HCT116 (cell line): ENCODE measurements around the gene TRIM45. TPM values are rescaled to one million over a fixed set of nuclear protein-coding genes. Genes with fewer than 3 reads are reported as not detected.

ENCODE experiments used
- ATAC-seq: fragments of 200-7000 bp; cut with Tn5 transposase; 2 replicates; pipeline ENCODE4 v1.9.1; 2020; ENCODE audit warnings: mild to moderate bottlenecking, moderate library complexity
- BruUV-seq: library from RNA; stranded (reverse); fragments of 400-500 nt; replicated peaks from 2 replicates; lab custom pipeline; 2021; lab: Mats Ljungman, UMichigan
- CTCF ChIA-PET: fragments of 300-600 bp; sonication (Branson Sonifier 250); formaldehyde crosslinking; loops from one replicate; lab custom pipeline; 2021; ENCODE audit warnings: antibody characterized with exemption; lab: Charles Lee
- POLR2A ChIA-PET: fragments of 300-600, 350-600 bp; sonication (Branson Sonifier 250); formaldehyde crosslinking; loops from one replicate; lab custom pipeline; 2021; ENCODE audit warnings: antibody characterized with exemption; lab: Charles Lee
- RAD21 ChIA-PET, 2 experiments: fragments of 300-600 bp; sonication (Branson Sonifier 250); formaldehyde crosslinking; loops; one replicate each; lab custom pipeline; 2023; ENCODE audit warnings: low total read pairs in 2 of 2; ENCODE audit not compliant: uncharacterized antibody in 2 of 2, unreplicated experiment in 2 of 2, low non-redundant PET in 1 of 2; lab: Charles Lee
- DNase-seq: peaks from one replicate; pipeline ENCODE4 v3.0.0-alpha.2; 2010; ENCODE audit warnings: low read depth, low spot score
- H2AFZ ChIP-seq: fragments of 200-600 bp; shearing (Covaris generic), sonication (generic); 2 replicates; pipeline ENCODE4 v1.6.1; 2017; ENCODE audit warnings: low read depth, mixed run types, mixed read lengths, antibody characterized with exemption, low read length; ENCODE audit not compliant: poor library complexity, severe bottlenecking
- H3K27ac ChIP-seq: 2 replicates; pipeline ENCODE4 v1.5.1; 2012; ENCODE audit warnings: low read depth, low read length
- H3K27me3 ChIP-seq: fragments of 200-600 bp; sonication (generic); 2 replicates; pipeline ENCODE4 v1.6.1; 2016; ENCODE audit warnings: mixed run types, low read length, mixed read lengths; ENCODE audit not compliant: insufficient read depth
- H3K36me3 ChIP-seq, 2 experiments: fragments of 200-500 bp in 1 of 2; fragments of 200-600 bp in 1 of 2; sonication (Bioruptor generic) in 1 of 2; sonication (generic) in 1 of 2; 2 replicates each; pipeline versions ENCODE4 v1.5.1 to v1.6.1; 2014 to 2016; ENCODE audit warnings: low read length in 2 of 2, inconsistent platforms in 1 of 2, mixed read lengths in 1 of 2, mixed run types in 1 of 2; ENCODE audit not compliant: insufficient read depth in 2 of 2, control insufficient read depth in 1 of 2
- H3K4me1 ChIP-seq, 2 experiments: fragments of 200-600 bp in 1 of 2; sonication (generic) in 1 of 2; 2 replicates each; pipeline versions ENCODE4 v1.5.1 to v1.6.1; 2012 to 2017; ENCODE audit warnings: low read length in 2 of 2, inconsistent platforms in 1 of 2, mild to moderate bottlenecking in 1 of 2, mixed read lengths in 1 of 2, mixed run types in 1 of 2, moderate library complexity in 1 of 2; ENCODE audit not compliant: insufficient read depth in 2 of 2, control insufficient read depth in 1 of 2
- H3K4me2 ChIP-seq: fragments of 200-600 bp; sonication (generic); 2 replicates; pipeline ENCODE4 v1.6.1; 2017; ENCODE audit warnings: mixed run types, low read length, mixed read lengths
- H3K4me3 ChIP-seq, 2 experiments: fragments of 200-600 bp in 1 of 2; sonication (generic) in 1 of 2; replicated peaks in 1 of 2; 2 replicates each; pipeline ENCODE4 v1.5.1; 2011 to 2016; ENCODE audit warnings: low read length in 2 of 2, control low read depth in 1 of 2, low read depth in 1 of 2, mild to moderate bottlenecking in 1 of 2, mixed read lengths in 1 of 2, mixed run types in 1 of 2
- H3K79me2 ChIP-seq: fragments of 200-600 bp; sonication (generic); 2 replicates; pipeline ENCODE4 v1.6.1; 2017; ENCODE audit warnings: mild to moderate bottlenecking, mixed run types, low read length, moderate library complexity, mixed read lengths; ENCODE audit not compliant: insufficient read depth
- H3K9ac ChIP-seq: fragments of 200-600 bp; sonication (generic); 2 replicates; pipeline ENCODE4 v1.6.1; 2016; ENCODE audit warnings: low read length, mixed read lengths
- H3K9me2 ChIP-seq: fragments of 200-600 bp; sonication (generic), shearing (Covaris generic); 2 replicates; pipeline ENCODE4 v1.6.1; 2017; ENCODE audit warnings: mixed run types, mild to moderate bottlenecking, moderate library complexity; ENCODE audit not compliant: insufficient read depth
- H3K9me3 ChIP-seq, 2 experiments: fragments of 200-500 bp in 1 of 2; fragments of 200-600 bp in 1 of 2; sonication (Bioruptor generic) in 1 of 2; sonication (generic) in 1 of 2; 2 replicates each; pipeline ENCODE4 v1.6.1; 2014 to 2017; ENCODE audit warnings: low read length in 2 of 2, mixed read lengths in 2 of 2, inconsistent platforms in 1 of 2, low read depth in 1 of 2, mild to moderate bottlenecking in 1 of 2, mixed run types in 1 of 2, moderate library complexity in 1 of 2; ENCODE audit not compliant: control insufficient read depth in 1 of 2, insufficient read depth in 1 of 2
- H4K20me1 ChIP-seq: fragments of 200-600 bp; sonication (generic), shearing (Covaris generic); 2 replicates; pipeline ENCODE4 v1.6.1; 2017; ENCODE audit warnings: mixed run types, mild to moderate bottlenecking, moderate library complexity; ENCODE audit not compliant: insufficient read depth
- CEBPB ChIP-seq: IDR thresholded peaks from 2 replicates; pipeline ENCODE4 v1.6.1; 2012; ENCODE audit warnings: low read depth
- EGR1 ChIP-seq: IDR thresholded peaks from 2 replicates; pipeline ENCODE4 v1.6.1; 2012; ENCODE audit warnings: low read depth
- ELF1 ChIP-seq: IDR thresholded peaks from 2 replicates; pipeline ENCODE4 v1.6.1; 2012; ENCODE audit warnings: low read depth, borderline replicate concordance
- FOSL1 ChIP-seq: IDR thresholded peaks from 2 replicates; pipeline ENCODE4 v1.6.1; 2012; ENCODE audit warnings: low read depth
- JUND ChIP-seq: IDR thresholded peaks from 2 replicates; pipeline ENCODE4 v1.6.1; 2012
- POLR2A ChIP-seq: IDR thresholded peaks from 2 replicates; pipeline ENCODE4 v1.7.0; 2011; ENCODE audit warnings: borderline replicate concordance; ENCODE audit not compliant: insufficient read depth, insufficient read length; ENCODE audit errors: extremely low read depth
- RAD21 ChIP-seq: IDR thresholded peaks from 2 replicates; pipeline ENCODE4 v1.6.1; 2012; ENCODE audit warnings: low read depth, mild to moderate bottlenecking
- SIN3A ChIP-seq: IDR thresholded peaks from 2 replicates; pipeline ENCODE4 v1.6.1; 2012; ENCODE audit warnings: low read depth
- SP1 ChIP-seq: IDR thresholded peaks from 2 replicates; pipeline ENCODE4 v1.6.1; 2012; ENCODE audit warnings: low read depth
- intact Hi-C: fragments of 100-400 bp; cut with micrococcal nuclease; formaldehyde crosslinking; loops from 2 replicates; pipeline ENCODE4 v1.10.0; 2022
- total RNA-seq: library from RNA; stranded (reverse); gene quantifications from one replicate; pipeline ENCODE4 v1.2.1, GENCODE V29; 2021; ENCODE audit not compliant: unreplicated experiment
- TF ChIP-seq, protein P1 (sequence below), 3 experiments: fragments of 200-600 bp in 1 of 3; sonication (generic) in 1 of 3; IDR thresholded peaks in 2 of 3; conservative IDR thresholded peaks in 1 of 3; 2 replicates each; pipeline ENCODE4 v1.5.1; 2012 to 2017; ENCODE audit warnings: low read depth in 2 of 3, low read length in 2 of 3, antibody characterized with exemption in 1 of 3, borderline replicate concordance in 1 of 3, control low read depth in 1 of 3, mild to moderate bottlenecking in 1 of 3, mixed read lengths in 1 of 3, mixed run types in 1 of 3, moderate library complexity in 1 of 3; ENCODE audit not compliant: insufficient read depth in 1 of 3
- TF ChIP-seq, protein P2 (sequence below): IDR thresholded peaks from 2 replicates; pipeline ENCODE4 v1.6.1; 2012; ENCODE audit warnings: low read depth
- TF ChIP-seq, protein P3 (sequence below): IDR thresholded peaks from 2 replicates; pipeline ENCODE4 v1.6.1; 2011; ENCODE audit warnings: mild to moderate bottlenecking, low read length, moderate library complexity; ENCODE audit not compliant: insufficient replicate concordance; ENCODE audit errors: extremely low read depth
- TF ChIP-seq, protein P4 (sequence below): IDR thresholded peaks from 2 replicates; pipeline ENCODE4 v1.6.1; 2012
- TF ChIP-seq, protein P5 (sequence below): IDR thresholded peaks from 2 replicates; pipeline ENCODE4 v1.6.1; 2012

Gene TRIM45
- total RNA-seq, 1 experiment from 2014 or later = 3.5 TPM

DNA sequence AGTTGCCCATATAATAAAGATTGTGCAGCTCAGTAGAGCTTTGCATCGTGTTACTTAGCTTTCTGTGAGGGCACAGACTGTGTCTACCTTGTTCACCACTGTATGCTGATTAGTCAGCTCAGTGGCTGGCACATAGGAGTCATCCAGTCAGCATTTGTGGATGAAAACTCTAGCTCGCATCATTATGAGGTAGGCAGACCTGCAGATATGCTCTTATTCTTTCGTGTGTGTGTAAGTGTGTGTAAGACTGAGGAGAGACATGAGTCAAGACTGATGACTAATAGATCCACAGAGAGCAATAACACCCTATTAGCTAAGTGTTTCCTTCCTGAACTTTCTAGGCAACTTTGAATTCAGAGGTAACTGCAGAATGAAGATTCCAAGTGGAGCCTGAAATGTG lies 44.3 kb downstream of the TRIM45 start:
- Histone ChIP-seq H3K27ac (no peak overlapping the region), H3K79me2 (no peaks in the 10 kb centered on the region; the same call in 1 of the 2 replicates), H3K36me3 (peaks cover 33 to 60% of the 10 kb centered on the region in 2 experiments), H3K27me3 (no peaks in the 10 kb centered on the region), H3K9me2 (no peaks in the 10 kb centered on the region), H2AFZ (no peak overlapping the region), H3K9me3 (no peaks in the 10 kb centered on the region), H3K4me1 (peaks cover 0 to 8% of the 10 kb centered on the region in 2 experiments; a peak in 2 of 4 replicates), H3K4me2 (no peak overlapping the region), H3K9ac (no peak overlapping the region), H4K20me1 (no peaks in the 10 kb centered on the region), H3K4me3 (no peak overlapping the region)
- ChIA-PET POLR2A (interaction anchor here (0.5 to 1.0 kb wide), 2 partner anchors 21 to 52 kb away, joined by 3 to 4 read pairs; no protein-coding TSS in a partner anchor), RAD21 (interaction anchor here in 1 of 2 experiments (0.7 kb wide), 1 partner anchor 207 kb away, joined by 3 read pairs; no protein-coding TSS in a partner anchor), CTCF (interaction anchor here (1.1 to 1.3 kb wide), 2 partner anchors 51 to 207 kb away, joined by 6 to 10 read pairs; no protein-coding TSS in a partner anchor)
- TF ChIP-seq JUND (peak; percentile 59; the same call in 1 of the 2 replicates), SIN3A (no peak), FOSL1 (peak; percentile 71), EGR1 (no peak), RAD21 (no peak), ELF1 (no peak), CEBPB (peak; percentile 44; the same call in 1 of the 2 replicates), POLR2A (no peak), SP1 (peak; percentile 14; the same call in 1 of the 2 replicates)
- TF ChIP-seq, protein P1, sequence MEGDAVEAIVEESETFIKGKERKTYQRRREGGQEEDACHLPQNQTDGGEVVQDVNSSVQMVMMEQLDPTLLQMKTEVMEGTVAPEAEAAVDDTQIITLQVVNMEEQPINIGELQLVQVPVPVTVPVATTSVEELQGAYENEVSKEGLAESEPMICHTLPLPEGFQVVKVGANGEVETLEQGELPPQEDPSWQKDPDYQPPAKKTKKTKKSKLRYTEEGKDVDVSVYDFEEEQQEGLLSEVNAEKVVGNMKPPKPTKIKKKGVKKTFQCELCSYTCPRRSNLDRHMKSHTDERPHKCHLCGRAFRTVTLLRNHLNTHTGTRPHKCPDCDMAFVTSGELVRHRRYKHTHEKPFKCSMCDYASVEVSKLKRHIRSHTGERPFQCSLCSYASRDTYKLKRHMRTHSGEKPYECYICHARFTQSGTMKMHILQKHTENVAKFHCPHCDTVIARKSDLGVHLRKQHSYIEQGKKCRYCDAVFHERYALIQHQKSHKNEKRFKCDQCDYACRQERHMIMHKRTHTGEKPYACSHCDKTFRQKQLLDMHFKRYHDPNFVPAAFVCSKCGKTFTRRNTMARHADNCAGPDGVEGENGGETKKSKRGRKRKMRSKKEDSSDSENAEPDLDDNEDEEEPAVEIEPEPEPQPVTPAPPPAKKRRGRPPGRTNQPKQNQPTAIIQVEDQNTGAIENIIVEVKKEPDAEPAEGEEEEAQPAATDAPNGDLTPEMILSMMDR (IDR thresholded peaks at IDR 0.05 in 2 of 3, conservative IDR thresholded peaks at IDR 0.05 in 1 of 3; ENCODE audit: borderline replicate concordance in 1 of 3, insufficient read depth in 1 of 3, low read depth in 2 of 3, low read length in 2 of 3) = no peak
- TF ChIP-seq, protein P2, sequence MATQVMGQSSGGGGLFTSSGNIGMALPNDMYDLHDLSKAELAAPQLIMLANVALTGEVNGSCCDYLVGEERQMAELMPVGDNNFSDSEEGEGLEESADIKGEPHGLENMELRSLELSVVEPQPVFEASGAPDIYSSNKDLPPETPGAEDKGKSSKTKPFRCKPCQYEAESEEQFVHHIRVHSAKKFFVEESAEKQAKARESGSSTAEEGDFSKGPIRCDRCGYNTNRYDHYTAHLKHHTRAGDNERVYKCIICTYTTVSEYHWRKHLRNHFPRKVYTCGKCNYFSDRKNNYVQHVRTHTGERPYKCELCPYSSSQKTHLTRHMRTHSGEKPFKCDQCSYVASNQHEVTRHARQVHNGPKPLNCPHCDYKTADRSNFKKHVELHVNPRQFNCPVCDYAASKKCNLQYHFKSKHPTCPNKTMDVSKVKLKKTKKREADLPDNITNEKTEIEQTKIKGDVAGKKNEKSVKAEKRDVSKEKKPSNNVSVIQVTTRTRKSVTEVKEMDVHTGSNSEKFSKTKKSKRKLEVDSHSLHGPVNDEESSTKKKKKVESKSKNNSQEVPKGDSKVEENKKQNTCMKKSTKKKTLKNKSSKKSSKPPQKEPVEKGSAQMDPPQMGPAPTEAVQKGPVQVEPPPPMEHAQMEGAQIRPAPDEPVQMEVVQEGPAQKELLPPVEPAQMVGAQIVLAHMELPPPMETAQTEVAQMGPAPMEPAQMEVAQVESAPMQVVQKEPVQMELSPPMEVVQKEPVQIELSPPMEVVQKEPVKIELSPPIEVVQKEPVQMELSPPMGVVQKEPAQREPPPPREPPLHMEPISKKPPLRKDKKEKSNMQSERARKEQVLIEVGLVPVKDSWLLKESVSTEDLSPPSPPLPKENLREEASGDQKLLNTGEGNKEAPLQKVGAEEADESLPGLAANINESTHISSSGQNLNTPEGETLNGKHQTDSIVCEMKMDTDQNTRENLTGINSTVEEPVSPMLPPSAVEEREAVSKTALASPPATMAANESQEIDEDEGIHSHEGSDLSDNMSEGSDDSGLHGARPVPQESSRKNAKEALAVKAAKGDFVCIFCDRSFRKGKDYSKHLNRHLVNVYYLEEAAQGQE = no peak
- TF ChIP-seq, protein P3, sequence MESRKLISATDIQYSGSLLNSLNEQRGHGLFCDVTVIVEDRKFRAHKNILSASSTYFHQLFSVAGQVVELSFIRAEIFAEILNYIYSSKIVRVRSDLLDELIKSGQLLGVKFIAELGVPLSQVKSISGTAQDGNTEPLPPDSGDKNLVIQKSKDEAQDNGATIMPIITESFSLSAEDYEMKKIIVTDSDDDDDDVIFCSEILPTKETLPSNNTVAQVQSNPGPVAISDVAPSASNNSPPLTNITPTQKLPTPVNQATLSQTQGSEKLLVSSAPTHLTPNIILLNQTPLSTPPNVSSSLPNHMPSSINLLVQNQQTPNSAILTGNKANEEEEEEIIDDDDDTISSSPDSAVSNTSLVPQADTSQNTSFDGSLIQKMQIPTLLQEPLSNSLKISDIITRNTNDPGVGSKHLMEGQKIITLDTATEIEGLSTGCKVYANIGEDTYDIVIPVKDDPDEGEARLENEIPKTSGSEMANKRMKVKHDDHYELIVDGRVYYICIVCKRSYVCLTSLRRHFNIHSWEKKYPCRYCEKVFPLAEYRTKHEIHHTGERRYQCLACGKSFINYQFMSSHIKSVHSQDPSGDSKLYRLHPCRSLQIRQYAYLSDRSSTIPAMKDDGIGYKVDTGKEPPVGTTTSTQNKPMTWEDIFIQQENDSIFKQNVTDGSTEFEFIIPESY = no peak
- TF ChIP-seq, protein P4, sequence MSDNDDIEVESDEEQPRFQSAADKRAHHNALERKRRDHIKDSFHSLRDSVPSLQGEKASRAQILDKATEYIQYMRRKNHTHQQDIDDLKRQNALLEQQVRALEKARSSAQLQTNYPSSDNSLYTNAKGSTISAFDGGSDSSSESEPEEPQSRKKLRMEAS = no peak
- TF ChIP-seq, protein P5, sequence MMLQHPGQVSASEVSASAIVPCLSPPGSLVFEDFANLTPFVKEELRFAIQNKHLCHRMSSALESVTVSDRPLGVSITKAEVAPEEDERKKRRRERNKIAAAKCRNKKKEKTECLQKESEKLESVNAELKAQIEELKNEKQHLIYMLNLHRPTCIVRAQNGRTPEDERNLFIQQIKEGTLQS = no peak
- DNase-seq (peak; percentile 48), ATAC-seq (peak; percentile 40; the same call in 1 of the 2 replicates)
- no TSS peak for BruUV-seq
- intact Hi-C loops = no loop called here
